IPS-15b (cell line): Measurements from ENCODE around the gene LTC4S.

Source experiments
- H3K27me3 ChIP-seq: one replicate; pipeline ENCODE4 v1.6.1; 2013; ENCODE audit warnings: low read length; ENCODE audit not compliant: control insufficient read depth, insufficient read depth
- H3K36me3 ChIP-seq: one replicate; pipeline ENCODE4 v1.6.1; 2013; ENCODE audit warnings: low read length; ENCODE audit not compliant: control insufficient read depth, insufficient read depth
- H3K4me1 ChIP-seq: one replicate; pipeline ENCODE4 v1.6.1; 2013; ENCODE audit warnings: mild to moderate bottlenecking, low read length; ENCODE audit not compliant: control insufficient read depth, insufficient read depth
- H3K4me3 ChIP-seq: one replicate; pipeline ENCODE4 v1.5.1; 2013; ENCODE audit warnings: low read depth, low read length
- H3K9ac ChIP-seq: one replicate; pipeline ENCODE4 v1.6.1; 2013; ENCODE audit warnings: low read depth, mild to moderate bottlenecking, low read length
- H3K9me3 ChIP-seq: one replicate; pipeline ENCODE4 v1.6.1; 2013; ENCODE audit warnings: mild to moderate bottlenecking, low read length; ENCODE audit not compliant: control insufficient read depth, insufficient read depth

The LTC4S gene

GRCh38 chr5:179805529-179806249, 11.9 kb downstream of the LTC4S start:
- no peaks in the 10 kb centered on the region for H3K27me3 ChIP-seq
- peak overlapping the region; percentile 64 for H3K4me3 ChIP-seq
- H3K9me3 ChIP-seq: no peaks in the 10 kb centered on the region
- peak overlapping the region; percentile 65 for H3K9ac ChIP-seq
- H3K36me3 ChIP-seq: peaks cover 4% of the 10 kb centered on the region
- peaks cover 8% of the 10 kb centered on the region for H3K4me1 ChIP-seq

GRCh38 chr5:179806250-179807048, 12.7 kb downstream of the LTC4S start, which contains the start of gene MGAT4B:
Gene MGAT4B (minus strand): TSS chr5:179806866. CDS start chr5:179806583, 283 bp downstream.
- H3K36me3 ChIP-seq: no peaks in the 10 kb centered on the region
- H3K27me3 ChIP-seq: no peaks in the 10 kb centered on the region
- H3K4me3 ChIP-seq: peak within 1 kb of the TSS; percentile 64
- no peaks in the 10 kb centered on the region for H3K9me3 ChIP-seq
- H3K9ac ChIP-seq: peak within 1 kb of the TSS; percentile 70
- H3K4me1 ChIP-seq: peaks cover 8% of the 10 kb centered on the region

- peaks cover 9% of the 10 kb centered on the region for H3K36me3 ChIP-seq
- H3K9ac ChIP-seq: no peak overlapping the region
- no peaks in the 10 kb centered on the region for H3K27me3 ChIP-seq
- no peak overlapping the region for H3K4me3 ChIP-seq
- peaks cover 4% of the 10 kb centered on the region for H3K4me1 ChIP-seq
- no peaks in the 10 kb centered on the region for H3K9me3 ChIP-seq
Measured at GRCh38 chr5:179812135-179812825, 18.5 kb downstream of the LTC4S start.

GRCh38 chr5:179812997-179813607, 19.3 kb downstream of the LTC4S start:
- Histone ChIP-seq H3K4me3 (no peak overlapping the region), H3K27me3 (no peaks in the 10 kb centered on the region), H3K9me3 (no peaks in the 10 kb centered on the region), H3K4me1 (peaks cover 4% of the 10 kb centered on the region), H3K36me3 (peaks cover 9% of the 10 kb centered on the region), H3K9ac (no peak overlapping the region)

- Histone ChIP-seq H3K36me3 (peaks cover 9% of the 10 kb centered on the region), H3K9ac (no peak overlapping the region), H3K27me3 (no peaks in the 10 kb centered on the region), H3K9me3 (no peaks in the 10 kb centered on the region), H3K4me1 (peaks cover 2% of the 10 kb centered on the region), H3K4me3 (no peak overlapping the region)
Measured at GRCh38 chr5:179814090-179814489, 20.3 kb downstream of the LTC4S start.

- Histone ChIP-seq H3K27me3 (no peaks in the 10 kb centered on the region), H3K9ac (no peak overlapping the region), H3K4me1 (peaks cover 12% of the 10 kb centered on the region), H3K36me3 (peaks cover 9% of the 10 kb centered on the region), H3K9me3 (no peaks in the 10 kb centered on the region), H3K4me3 (no peak overlapping the region)
Measured at GRCh38 chr5:179815491-179816249, 21.9 kb downstream of the LTC4S start.

GRCh38 chr5:179816401-179816795, 22.6 kb downstream of the LTC4S start:
- Histone ChIP-seq H3K9ac (no peak overlapping the region), H3K9me3 (no peaks in the 10 kb centered on the region), H3K27me3 (no peaks in the 10 kb centered on the region), H3K36me3 (peaks cover 9% of the 10 kb centered on the region), H3K4me1 (peaks cover 12% of the 10 kb centered on the region), H3K4me3 (peak overlapping the region; percentile 39)

- no peaks in the 10 kb centered on the region for H3K27me3 ChIP-seq
- H3K4me1 ChIP-seq: peaks cover 12% of the 10 kb centered on the region
- peaks cover 9% of the 10 kb centered on the region for H3K36me3 ChIP-seq
- H3K4me3 ChIP-seq: peak overlapping the region; percentile 39
- H3K9ac ChIP-seq: no peak overlapping the region
- H3K9me3 ChIP-seq: no peaks in the 10 kb centered on the region
Measured at GRCh38 chr5:179816796-179817469, 23.1 kb downstream of the LTC4S start.

GRCh38 chr5:179817470-179817840, 23.7 kb downstream of the LTC4S start:
- peaks cover 12% of the 10 kb centered on the region for H3K4me1 ChIP-seq
- H3K9ac ChIP-seq: no peak overlapping the region
- peaks cover 4% of the 10 kb centered on the region for H3K36me3 ChIP-seq
- no peaks in the 10 kb centered on the region for H3K9me3 ChIP-seq
- H3K4me3 ChIP-seq: peak overlapping the region; percentile 39
- H3K27me3 ChIP-seq: no peaks in the 10 kb centered on the region

- H3K9me3 ChIP-seq: no peaks in the 10 kb centered on the region
- no peaks in the 10 kb centered on the region for H3K27me3 ChIP-seq
- H3K9ac ChIP-seq: peak overlapping the region; percentile 70
- peaks cover 17% of the 10 kb centered on the region for H3K4me1 ChIP-seq
- peak overlapping the region; percentile 61 for H3K4me3 ChIP-seq
- peaks cover 9% of the 10 kb centered on the region for H3K36me3 ChIP-seq
Measured at GRCh38 chr5:179817890-179818745, 24.3 kb downstream of the LTC4S start.
